GM21723 (cell line): ENCODE measurements around the gene TOP1.
"Not testable (repeated sequence)": the region's sequence is repeated elsewhere in the genome, so short reads cannot be mapped to it uniquely, and the experiment has no call there.

Source experiments
- ATAC-seq: cut with Tn5 transposase; IDR thresholded peaks from one replicate; pipeline ENCODE4 v1.9.1; 2021; ENCODE audit warnings: mild to moderate bottlenecking, moderate library complexity; ENCODE audit not compliant: unreplicated experiment

TOP1 gene

GRCh38 chr20:41003936-41004294, 24.7 kb upstream of the TOP1 start:
- ATAC-seq, result not testable (repeated sequence)

GRCh38 chr20:41004531-41005360, 23.9 kb upstream of the TOP1 start:
- no peak for ATAC-seq

GRCh38 chr20:41005361-41005729, 23.3 kb upstream of the TOP1 start:
- ATAC-seq, result no peak

- no peak for ATAC-seq
Observed at GRCh38 chr20:41006126-41006935, 22.3 kb upstream of the TOP1 start.

DNA sequence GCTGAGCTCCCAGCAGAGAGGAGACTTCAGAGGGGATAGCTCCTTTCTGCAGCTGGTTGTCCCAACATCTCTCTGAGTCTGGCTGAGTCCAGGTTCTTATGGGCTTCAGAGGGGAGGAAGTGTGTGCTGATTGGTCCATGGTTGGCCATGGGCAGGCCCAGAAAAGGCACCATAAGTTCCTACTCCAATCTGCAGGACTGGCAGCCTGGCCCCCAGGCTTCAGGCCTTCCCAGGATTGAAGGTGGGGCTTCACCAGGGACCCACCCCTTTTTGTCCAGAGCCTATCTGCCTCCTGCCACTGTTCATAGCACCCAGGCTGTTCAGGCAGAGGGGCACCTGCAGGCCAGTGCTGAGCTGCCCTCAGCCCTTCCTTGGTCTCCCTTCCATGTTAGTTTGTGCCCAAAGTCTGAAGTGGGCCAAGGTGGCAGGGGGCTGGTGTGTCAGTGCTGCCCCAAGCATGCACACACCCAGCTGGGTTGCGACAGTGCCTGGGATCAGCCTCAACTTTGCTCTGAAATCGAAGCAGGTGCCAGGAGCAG, 21.6 kb upstream of the TOP1 start:
- no peak for ATAC-seq

DNA sequence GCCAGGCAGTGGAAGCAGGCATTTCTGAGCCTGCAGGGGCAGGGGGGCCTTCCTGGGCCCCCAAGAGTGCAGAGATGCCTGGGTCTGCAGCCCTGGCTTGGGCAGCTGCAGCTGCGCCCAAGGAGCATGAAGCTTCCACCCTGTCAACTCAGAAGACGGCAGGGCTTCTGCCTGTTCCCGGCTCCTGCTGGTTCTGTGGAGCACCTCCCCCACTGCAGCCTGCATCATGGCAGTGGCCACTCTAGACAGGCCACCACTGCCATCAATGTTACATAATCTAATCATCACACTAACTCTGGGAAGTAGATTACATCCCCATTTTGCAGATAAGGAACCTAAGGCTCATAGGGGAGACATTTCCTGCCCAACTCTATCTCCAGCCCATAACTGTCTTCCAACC, 21.1 kb upstream of the TOP1 start:
- ATAC-seq, result no peak

DNA sequence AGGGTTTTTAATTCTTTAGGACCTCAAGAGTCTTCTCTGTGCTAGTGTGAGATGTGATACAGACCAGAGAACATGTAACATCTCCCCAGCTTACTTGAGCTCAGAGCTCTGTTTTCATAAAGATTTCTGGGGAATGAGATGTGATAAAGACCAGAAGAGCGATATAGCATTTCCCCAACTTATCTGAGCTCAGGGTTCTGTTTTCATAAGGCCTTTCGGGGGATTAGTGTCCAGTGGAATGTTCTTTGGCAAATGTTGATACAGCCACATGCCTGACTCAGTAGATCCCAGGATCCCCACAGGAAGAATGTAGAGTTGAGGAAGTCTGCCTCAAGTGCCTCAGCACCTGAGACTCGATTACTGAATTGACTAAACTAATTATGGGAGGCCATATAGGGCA, 18.7 kb upstream of the TOP1 start:
- ATAC-seq, result no peak

- peak; percentile 93 for ATAC-seq
Observed at GRCh38 chr20:41011551-41012067, 17.0 kb upstream of the TOP1 start.

- no peak for ATAC-seq
Observed at GRCh38 chr20:41014561-41015088, 14.0 kb upstream of the TOP1 start.

DNA sequence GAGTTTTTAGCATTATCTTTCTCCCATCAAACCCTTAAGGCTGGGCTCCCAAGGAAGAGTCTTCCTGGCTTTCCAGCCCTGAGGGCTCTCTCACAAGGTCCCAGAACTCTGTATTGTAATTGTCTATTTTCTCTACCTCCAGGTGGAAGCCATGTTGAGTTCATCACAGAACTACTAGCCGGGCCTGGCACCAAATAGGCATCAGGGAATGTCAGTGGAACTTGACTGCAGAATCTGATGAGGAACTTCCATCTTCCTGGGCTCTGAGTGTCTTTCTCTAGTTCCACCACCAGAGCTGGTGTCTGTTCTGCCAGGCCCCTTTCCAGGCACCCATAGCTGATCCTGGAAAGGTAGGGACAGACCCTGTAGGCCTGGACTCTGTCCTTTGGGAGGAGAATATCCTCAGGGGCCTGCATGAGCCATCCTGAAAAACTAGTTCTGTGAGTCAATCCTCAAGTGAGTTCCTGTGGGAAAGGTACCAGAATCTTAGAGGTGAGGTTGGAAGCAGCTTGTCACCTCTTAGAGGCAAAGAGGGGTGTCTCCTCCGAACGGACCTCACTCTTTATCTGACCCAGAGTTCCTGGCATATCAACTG, 11.1 kb upstream of the TOP1 start:
- no peak for ATAC-seq

GRCh38 chr20:41018153-41018552, 10.5 kb upstream of the TOP1 start:
- no peak for ATAC-seq

DNA sequence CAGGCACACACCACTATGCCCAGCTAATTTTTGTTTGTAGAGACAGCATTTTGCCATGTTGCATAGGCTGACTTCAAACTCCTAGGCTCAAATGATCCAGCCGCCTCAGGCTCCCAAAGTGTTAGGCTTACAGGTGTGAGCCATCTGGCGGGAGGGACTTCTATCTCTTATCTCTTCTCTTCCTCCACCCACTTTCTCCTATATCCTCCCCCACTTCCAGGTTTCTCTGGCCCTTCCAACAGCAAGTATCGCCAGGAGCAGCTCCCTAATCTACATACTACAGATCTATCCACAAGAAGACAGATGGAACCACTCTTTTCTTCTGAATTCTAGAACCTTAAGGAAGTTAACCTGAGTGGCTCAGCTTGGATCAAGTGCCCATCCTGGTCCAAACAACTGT, 5.1 kb upstream of the TOP1 start:
- ATAC-seq, result no peak

- no peak for ATAC-seq
Observed at GRCh38 chr20:41027366-41027765, 1.3 kb upstream of the TOP1 start.

- ATAC-seq, result no peak
Observed at GRCh38 chr20:41027872-41028358, 707 bp upstream of the TOP1 start.

DNA sequence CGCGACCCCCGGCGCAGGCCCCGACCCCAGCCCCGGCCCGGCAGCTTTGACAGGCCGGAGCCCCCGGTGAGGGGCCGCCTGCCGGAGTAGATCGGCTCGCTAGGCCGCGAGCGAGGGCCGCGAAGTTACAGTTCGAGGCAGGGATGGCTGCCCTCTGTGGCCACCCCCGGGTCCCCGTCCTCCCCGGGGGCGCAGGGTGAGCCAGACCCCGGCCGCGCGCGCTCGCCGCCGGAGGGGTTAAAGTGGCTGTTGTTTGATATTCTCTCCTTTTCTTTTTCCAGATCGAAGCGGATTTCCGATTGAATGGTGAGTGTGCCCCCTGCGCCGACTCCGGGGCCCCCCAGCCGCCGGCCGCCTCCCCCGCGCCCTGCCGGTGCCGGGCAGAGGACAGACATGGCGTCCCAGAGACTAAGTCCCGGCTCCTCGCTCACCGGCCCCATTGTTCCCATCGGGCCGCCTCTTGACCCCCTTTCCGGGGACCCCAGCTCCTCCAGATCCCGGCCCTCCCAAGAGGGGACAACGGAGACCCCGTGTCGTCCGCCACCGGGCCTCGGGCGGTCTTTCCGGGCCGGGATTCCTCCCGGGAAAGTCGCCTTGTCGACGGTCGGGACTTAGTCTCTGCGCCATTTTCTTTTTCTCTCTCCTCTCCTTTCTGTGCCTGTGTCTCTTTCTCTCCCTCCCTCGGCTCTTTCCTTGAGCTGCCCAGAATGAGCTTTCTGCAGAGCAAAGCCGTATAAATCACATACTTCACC, 704 bp downstream of the TOP1 start:
- peak; percentile 31 for ATAC-seq

DNA sequence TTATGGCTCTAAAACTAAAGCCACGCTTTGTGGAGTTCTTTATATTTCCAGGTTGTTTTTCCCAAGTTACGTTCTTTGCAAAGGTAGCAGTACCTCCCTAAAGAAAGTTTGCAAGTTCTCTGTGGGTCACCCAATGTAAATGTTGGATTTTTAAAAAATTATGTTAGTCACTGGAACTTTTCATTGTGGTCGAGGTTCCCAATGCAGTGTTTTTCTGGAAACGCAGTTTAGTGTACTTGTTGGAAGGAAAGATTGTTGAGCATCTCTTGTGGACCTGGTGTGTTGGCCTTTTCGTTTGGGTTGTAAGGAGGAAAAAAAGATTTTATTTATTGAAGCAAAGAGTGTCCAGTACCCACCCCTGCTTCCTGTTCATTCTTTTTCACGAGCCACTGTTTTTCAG, 1.4 kb downstream of the TOP1 start:
- no peak for ATAC-seq

DNA sequence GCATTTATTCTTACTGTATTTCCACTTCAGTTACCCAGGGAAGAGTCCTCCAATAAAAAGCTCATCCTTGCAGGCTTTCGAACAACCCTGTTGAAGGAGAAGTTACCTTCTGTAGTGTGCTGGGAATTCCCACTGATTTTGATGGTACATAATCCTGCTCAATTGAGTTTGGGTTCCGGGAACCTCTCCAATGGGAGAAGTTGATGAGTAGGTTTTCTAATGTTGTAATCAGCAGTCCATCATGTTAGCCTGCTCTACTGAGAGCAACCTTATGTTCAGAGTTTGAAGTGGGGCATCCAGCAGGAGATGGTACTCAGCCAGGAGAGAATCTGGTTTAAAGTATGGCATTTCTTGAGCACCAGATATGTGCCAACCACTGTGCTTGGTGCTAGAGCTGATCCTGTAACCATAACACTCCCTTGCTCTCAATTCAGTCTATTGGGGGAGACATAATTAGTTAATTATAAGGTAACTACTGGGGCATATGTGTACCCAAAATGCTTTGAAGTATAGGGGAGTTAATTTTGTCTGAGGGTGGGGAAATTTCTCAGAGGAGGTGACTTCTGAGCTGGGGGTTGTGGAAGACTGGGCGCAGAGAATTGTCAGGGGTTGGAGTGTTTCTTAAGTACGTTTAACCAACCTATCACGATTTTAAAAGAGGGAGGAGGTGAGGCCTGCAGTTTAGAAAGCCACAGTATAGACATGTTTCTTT, 2.1 kb downstream of the TOP1 start:
- ATAC-seq, result no peak

DNA sequence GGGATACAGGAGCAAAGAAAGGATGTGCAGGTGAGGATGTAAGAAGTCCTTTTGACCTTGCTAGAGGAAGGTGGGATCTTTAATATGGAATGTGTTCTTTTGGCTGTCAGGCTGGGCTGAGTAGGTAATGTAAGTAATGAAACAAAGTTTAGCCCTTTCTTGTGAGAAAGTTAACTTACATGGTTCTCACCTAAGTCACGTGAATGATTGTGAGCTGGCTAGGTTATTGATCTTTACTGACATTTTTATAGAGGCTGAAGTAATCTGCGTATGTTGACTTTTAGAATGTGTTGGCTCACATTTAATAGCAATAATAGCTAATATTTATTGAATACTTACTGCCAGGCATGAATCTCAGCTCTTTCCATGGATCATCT, 2.6 kb downstream of the TOP1 start:
- no peak for ATAC-seq

DNA sequence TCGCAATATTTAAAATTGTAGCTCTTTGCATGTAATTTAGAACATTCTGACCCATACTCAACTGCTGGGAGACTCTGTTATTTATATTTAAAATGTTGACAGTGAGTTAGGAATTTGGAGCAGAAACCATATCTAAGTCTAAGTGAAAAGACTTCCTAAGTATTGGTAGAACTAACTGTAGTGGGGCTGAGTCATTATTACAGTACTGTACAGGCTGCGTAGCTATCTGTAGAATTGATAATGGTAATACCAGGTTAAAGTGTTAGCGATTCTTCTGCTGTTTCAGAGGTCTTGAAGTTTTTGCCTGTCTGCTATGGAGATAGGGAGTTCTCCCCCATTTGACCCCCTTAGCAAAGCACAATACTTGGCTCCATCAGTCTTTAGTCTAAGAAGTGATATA, 3.6 kb downstream of the TOP1 start:
- no peak for ATAC-seq

GRCh38 chr20:41034239-41034638, 5.6 kb downstream of the TOP1 start:
- ATAC-seq, result no peak
